ENCODE data around the gene SERPINA1.

SERPINA1 gene

DNA sequence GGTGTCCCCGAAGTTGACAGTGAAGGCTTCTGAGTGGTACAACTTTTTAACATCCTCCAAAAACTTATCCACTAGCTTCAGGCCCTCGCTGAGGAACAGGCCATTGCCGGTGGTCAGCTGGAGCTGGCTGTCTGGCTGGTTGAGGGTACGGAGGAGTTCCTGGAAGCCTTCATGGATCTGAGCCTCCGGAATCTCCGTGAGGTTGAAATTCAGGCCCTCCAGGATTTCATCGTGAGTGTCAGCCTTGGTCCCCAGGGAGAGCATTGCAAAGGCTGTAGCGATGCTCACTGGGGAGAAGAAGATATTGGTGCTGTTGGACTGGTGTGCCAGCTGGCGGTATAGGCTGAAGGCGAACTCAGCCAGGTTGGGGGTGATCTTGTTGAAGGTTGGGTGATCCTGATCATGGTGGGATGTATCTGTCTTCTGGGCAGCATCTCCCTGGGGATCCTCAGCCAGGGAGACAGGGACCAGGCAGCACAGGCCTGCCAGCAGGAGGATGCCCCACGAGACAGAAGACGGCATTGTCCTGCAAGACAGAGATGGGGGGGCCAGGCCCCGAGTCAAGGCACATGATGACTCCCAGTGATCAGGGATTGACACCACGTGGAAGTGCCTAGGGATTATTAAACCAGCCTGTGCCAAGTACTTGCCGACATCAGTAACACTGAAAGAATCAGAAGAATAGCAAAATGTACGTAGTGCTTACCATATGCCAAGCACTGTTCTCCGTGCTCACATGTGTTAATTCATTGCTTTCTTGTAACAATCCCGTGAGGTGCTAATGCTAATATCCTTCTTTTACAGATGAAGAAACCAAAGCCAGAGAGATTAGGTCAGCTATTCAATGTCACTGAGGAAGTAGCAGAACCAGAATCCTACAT is 5.4 kb downstream of the SERPINA1 start:
- no peak for DNase-seq (ENCODE audit: low spot score)

DNA sequence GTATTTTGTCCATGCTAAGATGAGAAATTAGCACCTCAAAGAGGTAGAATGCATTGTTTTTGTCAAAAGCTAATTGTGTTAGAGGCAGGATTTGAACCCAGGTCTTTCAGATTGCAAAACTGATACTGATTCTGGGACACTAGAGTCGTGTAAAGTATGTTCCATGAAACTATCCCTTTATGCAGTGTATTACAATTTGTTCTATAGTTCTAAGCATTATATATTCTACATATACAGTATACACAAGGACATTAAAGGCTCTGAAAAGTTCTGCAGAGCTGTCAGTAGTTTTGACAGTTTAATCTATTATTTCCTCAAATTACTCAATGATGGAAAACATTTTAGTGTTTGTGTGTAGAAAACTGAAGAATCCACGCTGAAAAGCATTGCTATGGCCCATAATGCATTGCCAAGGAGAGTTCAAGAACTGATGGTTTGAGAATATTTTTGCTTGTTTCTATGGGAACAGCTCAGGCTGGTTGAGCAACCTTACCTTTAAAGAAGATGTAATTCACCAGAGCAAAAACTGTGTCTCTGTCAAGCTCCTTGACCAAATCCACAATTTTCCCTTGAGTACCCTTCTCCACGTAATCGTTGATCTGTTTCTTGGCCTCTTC is 6.2 kb downstream of the SERPINA1 start:
- no peak for DNase-seq (ENCODE audit: low spot score)

DNA sequence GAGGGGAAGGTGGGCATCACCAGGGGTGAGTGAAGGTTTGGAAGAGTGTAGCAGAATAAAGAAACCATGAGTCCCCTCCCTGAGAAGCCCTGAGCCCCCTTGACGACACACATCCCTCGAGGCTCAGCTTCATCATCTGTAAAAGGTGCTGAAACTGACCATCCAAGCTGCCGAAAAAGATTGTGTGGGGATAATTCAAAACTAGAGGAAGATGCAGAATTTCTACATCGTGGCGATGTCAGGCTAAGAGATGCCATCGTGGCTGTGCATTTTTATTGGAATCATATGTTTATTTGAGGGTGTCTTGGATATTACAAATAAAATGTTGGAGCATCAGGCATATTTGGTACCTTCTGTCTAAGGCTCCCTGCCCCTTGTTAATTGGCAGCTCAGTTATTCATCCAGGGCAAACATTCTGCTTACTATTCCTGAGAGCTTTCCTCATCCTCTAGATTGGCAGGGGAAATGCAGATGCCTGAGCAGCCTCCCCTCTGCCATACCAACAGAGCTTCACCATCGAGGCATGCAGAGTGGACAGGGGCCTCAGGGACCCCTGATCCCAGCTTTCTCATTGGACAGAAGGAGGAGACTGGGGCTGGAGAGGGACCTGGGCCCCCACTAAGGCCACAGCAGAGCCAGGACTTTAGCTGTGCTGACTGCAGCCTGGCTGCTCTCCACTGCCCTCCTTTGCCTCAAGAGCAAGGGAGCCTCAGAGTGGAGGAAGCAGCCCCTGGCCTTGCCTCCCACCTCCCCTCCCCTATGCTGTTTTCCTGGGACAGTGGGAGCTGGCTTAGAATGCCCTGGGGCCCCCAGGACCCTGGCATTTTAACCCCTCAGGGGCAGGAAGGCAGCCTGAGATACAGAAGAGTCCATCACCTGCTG is 7.0 kb downstream of the SERPINA1 start:
- DNase-seq (ENCODE audit: low spot score) = no peak

DNA sequence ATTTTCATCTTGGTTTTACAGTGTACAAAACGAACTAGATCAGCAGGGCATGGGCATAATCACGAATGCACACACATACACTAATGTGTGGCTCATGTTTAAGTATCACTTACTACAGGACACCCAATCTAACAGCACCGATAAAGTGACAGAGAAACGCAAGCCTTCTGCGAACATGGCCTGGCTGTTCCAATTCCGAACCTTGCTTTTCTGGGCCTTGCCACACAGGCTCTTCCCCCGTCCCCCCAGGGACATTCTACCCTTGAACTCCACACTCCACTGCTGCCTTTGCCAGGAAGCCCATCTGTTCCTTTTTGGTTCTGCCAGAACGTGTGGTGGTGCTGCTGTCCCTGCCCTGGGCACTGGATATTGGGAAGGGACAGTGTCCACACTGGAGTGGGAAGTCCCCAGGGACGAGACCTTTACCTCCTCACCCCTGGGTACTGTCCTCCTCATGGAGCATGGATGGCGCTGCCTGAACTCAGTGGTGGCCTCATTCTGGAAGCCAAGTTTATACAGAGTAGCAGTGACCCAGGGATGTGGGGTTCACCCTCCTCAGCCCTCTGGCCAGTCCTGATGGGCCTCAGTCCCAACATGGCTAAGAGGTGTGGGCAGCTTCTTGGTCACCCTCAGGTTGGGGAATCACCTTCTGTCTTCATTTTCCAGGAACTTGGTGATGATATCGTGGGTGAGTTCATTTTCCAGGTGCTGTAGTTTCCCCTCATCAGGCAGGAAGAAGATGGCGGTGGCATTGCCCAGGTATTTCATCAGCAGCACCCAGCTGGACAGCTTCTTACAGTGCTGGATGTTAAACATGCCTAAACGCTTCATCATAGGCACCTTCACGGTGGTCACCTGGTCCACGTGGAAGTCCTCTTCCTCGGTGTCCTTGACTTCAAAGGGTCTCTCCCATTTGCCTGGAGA is 7.9 kb downstream of the SERPINA1 start:
- DNase-seq (ENCODE audit: low spot score) = no peak

DNA sequence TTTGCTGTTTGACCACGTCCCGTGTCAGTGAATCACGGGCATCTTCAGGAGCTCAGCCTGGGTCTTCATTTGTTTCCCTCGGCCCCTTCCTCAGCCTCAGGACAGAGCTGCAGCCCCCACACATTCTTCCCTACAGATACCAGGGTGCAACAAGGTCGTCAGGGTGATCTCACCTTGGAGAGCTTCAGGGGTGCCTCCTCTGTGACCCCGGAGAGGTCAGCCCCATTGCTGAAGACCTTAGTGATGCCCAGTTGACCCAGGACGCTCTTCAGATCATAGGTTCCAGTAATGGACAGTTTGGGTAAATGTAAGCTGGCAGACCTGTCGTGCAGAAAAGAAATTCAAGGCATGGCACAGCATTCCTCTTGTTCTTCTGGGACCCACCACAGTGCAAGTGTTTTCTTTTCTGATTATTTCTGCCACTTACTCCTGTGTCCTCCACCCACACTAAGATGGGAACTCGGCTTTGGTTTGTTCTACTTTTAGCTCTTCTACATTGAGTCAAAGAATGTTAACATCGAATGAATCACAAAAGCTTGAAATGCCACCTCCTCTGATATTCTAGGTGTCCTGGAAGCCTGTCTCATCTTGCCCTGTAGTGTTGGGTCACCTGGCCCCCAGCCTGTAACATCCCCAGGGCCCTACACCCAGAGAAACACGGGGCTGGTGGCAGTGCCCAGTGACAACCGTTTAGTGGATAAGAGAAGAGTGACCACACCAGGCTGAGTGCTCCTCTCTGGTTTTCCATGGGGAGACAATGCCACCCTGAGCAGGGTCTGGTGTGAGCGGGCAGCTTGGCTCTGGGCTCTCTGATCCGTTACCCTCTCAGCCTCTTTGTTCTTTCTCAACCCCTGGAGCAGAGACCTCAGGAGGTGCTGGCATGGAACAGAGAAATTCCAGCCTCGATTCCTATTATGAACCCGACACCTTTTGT is 8.8 kb downstream of the SERPINA1 start:
- no peak for DNase-seq (ENCODE audit: low spot score)

DNA sequence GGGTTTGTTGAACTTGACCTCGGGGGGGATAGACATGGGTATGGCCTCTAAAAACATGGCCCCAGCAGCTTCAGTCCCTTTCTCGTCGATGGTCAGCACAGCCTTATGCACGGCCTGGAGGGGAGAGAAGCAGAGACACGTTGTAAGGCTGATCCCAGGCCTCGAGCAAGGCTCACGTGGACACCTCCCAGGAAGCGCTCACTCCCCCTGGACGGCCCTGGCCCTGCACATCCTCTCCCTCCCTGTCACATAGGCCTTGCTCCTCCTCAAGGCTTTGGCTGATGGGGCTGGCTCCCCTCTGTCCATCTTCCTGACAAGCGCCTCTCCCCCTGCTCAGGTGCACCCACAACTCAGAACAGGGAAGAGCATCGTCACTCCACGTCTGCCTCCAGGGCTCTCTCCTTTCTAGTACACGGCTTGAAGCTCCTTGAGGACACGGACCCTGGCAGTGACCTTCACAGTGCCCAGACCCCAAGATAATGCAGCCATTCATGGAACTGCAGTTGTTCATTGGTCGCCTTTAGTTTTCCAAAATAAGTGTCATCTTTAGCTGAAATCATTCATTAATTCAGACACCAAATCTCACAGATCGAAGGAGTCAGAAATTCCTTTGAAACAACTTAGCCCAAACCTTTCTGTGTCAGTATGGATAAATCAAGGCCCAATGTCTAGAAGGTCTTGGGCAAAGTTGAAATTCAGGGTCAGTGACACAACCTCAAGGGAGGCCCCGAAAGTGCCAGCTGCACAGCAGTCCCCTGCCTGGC is 9.7 kb downstream of the SERPINA1 start:
- no peak for DNase-seq (ENCODE audit: low spot score)

DNA sequence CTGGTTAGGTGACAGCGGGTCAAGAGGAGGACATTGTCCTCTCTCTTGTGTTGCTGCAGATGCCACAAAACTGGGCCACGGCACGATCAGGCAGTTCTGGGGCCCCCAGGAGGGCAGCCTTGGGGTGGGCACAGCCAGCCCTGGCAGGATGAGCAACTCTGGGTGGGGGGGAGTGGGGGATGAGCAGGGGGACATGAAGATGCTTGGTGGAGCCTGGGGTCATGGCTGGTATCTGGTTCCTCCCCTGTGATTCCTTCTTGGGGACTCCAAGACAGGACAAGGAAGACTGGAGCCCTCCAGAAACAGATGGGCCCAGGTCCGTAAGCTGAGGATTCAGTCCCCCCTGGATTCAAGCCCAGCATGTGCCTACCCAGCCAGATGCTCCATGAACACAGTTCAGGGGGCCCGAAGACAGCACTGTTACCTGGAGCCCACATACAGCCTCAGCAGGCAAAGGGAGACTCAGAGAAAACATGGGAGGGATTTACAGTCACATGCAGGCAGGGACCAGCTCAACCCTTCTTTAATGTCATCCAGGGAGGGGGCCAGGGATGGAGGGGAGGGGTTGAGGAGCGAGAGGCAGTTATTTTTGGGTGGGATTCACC is 10.4 kb downstream of the SERPINA1 start:
- DNase-seq (ENCODE audit: low spot score) = no peak

DNA sequence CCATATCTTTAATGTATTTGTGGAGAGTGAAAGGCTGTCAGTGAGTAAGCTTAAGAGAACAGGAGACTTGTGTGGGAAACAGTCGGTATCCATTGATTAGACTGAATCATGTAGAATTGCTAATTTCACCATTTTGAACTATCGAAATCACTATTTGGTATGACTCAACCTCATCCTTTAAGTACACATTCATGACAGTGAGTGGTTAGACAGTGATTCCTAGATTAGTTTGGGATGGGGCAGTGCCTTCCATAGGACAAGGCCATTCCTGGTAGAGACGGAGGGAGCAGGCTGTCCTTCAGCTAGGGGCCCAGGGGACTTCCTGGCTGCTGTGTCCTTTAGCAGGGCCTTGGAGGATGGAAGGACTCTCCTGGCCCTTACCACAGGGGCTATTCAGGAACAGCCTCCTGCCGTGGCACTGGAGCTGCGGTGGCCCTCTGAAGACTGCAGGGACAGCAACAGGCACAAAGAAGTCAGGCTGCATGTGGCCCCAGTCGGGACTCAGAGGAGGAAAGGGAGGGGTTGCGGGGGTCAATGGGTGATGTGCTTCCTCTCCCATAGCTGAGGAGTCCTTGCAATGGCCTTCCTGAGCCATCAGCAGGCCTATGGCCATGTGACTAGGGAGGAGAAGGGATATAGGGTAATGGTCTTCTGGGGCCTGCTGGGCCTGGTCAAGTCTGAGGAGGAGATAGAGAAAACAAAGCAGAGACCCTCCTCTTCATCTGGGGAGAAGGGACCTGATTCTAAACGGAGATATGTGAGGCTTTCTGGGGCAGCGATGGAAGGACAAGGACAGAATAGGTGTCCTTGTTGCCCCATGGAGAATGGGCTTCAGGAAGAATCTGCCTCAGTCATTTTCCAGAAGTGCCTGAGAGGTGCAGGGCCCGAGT is 11.2 kb downstream of the SERPINA1 start:
- DNase-seq (ENCODE audit: low spot score) = no peak

DNA sequence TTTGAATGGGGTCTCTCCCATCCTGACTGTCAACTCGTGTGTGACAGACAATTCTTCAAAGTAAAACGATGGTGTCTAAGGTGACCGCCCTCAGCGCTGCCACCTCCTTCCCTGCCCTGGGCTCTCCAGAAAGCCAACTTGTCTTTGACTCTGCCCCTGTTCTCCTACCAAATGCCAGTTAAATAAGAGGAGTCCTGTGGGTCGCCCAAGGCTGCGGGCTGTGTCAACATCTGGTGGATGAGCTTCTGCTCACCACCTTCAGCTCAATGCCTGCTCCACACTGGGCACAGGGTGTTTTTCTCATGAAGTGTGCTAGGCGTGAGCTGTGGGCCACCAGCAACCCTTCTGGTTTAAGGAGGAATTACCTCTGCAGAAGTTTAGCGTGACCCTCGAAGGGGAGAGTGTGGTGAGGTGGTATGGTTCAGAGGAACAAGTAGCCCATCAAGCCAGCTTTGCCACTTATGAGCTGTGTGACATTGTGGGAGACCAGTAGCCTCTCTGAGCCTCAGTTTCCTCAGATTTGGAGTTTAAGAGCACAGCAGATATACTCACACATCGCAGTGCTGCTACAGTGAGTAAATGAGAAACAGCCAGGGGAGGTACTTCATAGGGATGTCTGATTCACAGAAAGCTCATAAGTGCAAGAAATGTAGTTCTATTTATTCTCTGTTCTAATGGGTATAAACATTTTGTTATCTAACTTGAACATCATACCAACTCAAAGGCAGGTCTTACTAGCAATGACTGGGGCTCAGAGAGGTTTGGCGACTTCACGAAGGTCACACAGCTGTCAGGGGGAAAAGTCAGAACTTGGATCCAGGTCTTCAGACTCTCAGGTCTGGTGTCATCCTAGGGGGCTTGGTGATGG is 12.1 kb downstream of the SERPINA1 start:
- DNase-seq (ENCODE audit: low spot score) = no peak

DNA sequence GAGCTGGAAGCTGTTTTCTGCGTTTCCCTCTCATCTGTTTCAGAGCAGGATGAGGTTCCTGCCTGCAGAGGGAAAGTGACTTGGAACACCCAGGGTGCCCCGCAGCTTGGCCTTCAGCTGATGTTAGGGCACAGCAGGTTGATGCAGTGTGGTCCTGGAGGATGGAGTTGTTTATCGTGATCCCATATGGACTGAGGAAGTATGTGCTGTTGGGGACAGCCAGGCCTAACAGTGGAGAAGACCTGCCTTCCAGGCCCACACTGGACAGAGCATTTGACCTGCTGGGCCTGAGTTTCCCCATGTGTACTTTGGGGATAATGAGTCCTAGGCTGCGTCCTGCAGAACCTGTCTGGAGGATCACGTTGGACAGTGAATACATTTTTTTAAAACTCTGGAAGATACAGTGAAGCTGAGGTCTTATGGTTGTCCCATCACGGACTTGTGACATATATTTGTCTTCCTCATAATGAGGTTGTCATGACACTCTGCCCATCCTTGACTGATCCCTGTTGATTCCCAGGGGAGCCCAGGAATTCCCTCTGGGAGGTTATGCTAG is 12.8 kb downstream of the SERPINA1 start:
- DNase-seq (ENCODE audit: low spot score) = no peak

DNA sequence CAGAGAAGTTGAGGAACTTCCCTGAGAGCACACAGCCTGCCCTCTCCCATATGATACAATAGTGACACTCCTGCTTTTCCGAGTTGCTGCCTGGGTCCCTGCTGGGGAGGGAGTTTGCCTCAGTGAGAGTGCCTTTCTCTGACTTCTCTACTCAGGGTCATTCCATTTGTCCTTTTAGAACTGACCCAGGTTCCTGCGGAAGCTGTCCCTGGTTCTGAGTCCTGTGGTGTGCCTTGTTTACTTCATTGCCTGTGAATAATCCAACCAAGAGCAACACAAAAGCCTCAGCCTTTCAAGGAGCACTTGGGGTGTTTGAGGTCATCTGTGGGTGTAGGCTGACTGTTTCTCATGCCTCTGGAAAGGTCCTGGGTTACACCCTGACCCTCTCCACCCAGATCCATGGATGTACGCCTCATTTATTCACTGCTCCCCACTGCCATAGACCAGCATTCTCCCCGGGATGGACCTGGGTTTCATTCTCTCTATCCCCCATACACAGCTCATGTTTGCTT is 13.6 kb downstream of the SERPINA1 start:
- no peak for DNase-seq (ENCODE audit: low spot score)

DNA sequence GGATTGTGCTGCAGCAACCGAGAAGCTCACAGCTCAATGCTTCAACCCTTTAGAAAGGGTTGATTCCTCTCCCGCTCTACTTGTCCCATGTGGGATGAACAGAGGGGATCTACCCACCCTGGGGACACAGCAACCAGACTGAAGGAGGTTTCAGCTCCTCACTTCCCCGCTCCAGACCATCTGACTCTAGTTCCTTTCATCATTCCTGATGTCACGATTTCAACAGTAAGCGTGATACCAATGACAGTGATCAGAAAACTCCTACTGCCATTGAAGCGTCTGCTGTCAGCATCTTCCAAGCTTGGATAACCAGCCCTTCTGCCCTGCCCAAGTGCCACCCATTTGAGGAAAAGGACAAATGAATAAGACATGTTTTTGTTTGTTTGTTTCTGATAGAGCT is 14.3 kb downstream of the SERPINA1 start:
- no peak for DNase-seq (ENCODE audit: low spot score)

DNA sequence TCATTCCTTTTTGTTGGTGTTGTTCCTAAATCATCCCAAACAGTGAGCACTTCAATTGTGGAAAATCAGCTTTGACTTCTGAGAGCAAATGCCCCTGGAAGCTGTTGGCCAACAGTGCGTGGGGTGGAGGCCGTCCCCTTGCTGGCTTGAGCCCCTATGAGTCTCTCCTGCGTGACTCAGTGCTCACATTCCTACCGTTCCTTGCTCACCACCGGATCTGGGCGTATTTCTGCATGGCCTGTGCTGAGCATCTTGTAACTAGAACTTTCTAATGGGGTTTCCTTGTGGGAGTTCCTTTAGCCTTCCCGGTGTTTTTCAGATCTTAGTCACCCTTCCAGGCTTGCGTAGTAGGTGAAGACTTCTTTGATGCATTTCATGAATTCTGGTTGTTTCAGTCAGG is 14.7 kb downstream of the SERPINA1 start:
- DNase-seq (ENCODE audit: low spot score) = no peak

DNA sequence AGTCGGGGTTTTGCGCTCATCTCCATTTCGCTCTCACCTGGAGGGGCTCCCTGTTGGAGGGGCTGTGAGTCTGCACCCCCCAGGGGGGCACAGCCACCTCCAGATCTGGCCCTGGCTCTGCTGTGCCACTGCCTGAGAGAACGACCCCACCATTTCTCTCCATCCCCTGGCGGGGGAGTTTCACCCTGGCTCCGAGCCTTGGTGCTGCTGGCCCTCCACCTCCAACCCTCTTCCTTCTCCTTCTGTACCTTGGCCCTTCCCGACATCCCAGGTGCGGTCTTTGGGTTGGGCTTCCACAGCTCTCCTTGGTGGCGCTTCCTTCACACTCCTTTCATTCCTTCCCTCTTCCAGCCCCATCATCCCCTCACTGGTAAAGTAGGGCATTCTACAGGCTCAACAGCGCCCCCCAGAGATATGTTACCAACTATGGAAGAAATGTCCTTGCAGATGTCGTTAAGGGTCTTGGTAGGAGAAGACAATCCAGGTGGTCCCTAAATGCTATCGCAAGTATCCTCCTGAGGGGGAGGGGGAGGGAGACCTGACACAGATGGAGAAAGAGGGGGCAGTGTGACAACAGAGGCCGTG is 16.3 kb downstream of the SERPINA1 start:
- no peak for DNase-seq (ENCODE audit: low spot score)

DNA sequence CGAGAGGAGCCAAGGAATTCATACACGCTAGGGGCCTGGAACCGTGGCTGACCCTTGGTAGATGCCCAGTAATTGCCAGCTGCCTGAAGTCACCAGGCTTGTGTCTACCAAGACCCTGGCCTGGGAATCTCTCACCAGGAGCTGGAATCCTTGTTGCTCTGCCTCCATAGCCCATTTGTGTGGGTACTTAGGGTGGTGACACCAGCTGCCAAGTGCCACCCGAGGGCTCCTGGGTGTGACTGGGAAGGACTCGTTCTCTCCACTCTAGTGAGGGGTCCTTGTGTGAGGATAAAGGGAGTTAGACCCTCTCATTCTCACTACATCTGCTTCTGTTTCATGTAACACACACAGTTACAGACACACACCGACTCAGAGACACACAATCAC is 17.9 kb downstream of the SERPINA1 start:
- DNase-seq (ENCODE audit: low spot score) = no peak
